Measurements from ENCODE around the gene SLX9. TPM values are rescaled to one million over a fixed set of nuclear protein-coding genes. Genes with fewer than 3 reads are reported as not detected.

Gene SLX9
- 10 to 100 TPM; 18.3 to 38.8 (median 22.0) TPM for total RNA-seq
- 10 to 100 TPM in 2 of 3 donors, 1 to 10 TPM in 1; 9.7 to 31.9 (median 15.0) TPM for polyA plus RNA-seq

- WGBS, 2 donors, result 1% methylated on average over 69 of the region's 69 CpGs
- TF ChIP-seq EP300 (IDR thresholded peaks at IDR 0.05) (no peak), POLR2AphosphoS5 (IDR thresholded peaks at IDR 0.05) (peak; percentile 37 to 88 (median 69)), CTCF (IDR thresholded peaks at IDR 0.05) (no peak), POLR2A (IDR thresholded peaks at IDR 0.05) (peak; percentile 30 to 53)
- Histone ChIP-seq H3K4me3 (peak within 1 kb of the TSS; percentile 83 to 96 (median 90)), H3K9me3 (no peaks in the 10 kb centered on the region), H3K27ac (peak within 1 kb of the TSS; percentile 39 to 81 (median 72)), H3K36me3 (peaks cover 0 to 12% (median 5%) of the 10 kb centered on the region in 4 donors), H3K27me3 (no peaks in the 10 kb centered on the region), H3K4me1 (peaks cover 0 to 34% (median 27%) of the 10 kb centered on the region in 4 donors)
- intact Hi-C loops (cut with DNase I), result no loop called here
- DNase-seq, result peak; percentile 86
These were observed at the start of gene SLX9 for GRCh38 chr21:44939532-44940115. Gene SLX9, plus strand, starts transcription at chr21:44940029. Its CDS starts 29 bp downstream, at chr21:44940058.

DNA sequence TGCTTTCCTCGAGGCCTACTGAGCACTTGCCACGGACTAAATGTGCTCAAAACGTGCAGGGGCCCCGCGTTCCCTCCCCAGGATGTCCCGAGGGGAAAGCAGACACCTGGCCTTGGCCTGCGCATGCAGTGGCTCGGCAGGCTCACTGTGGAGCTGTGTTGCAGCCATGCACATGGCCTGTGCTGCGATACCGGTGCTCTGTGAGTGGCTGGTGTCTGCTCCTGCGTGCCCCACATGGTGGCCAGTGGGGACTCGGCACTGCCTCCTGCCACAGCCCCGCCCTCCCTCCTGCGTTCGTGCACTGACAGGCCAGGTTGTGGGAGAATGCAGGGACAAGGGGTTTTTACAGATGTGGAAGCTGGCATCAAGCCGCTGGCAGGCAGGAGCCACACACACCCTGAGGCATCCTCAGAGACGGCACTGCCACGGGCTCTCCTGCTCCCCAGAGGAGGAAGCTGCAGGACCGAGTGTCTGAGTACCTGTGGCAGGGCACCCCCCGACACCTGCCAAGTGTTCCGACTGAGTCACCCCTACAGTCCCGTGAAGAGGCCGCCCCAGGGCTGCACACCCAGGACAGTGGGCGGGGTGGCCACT, 49.4 kb upstream of the SLX9 start:
- WGBS, 2 donors, result 63 to 82% methylated on average over 24 of the region's 24 CpGs
- Histone ChIP-seq H3K36me3 (no peaks in the 10 kb centered on the region), H3K27me3 (peaks cover 0 to 11% (median 0%) of the 10 kb centered on the region in 3 donors), H3K9me3 (no peaks in the 10 kb centered on the region), H3K4me3 (no peak overlapping the region), H3K27ac (no peak overlapping the region), H3K4me1 (no peaks in the 10 kb centered on the region)
- intact Hi-C loops (cut with DNase I), result no loop called here
- DNase-seq, result no peak
- TF ChIP-seq CTCF (IDR thresholded peaks at IDR 0.05) (no peak), EP300 (IDR thresholded peaks at IDR 0.05) (no peak), POLR2A (IDR thresholded peaks at IDR 0.05) (no peak), POLR2AphosphoS5 (IDR thresholded peaks at IDR 0.05) (no peak)

GRCh38 chr21:44890961-44891541, 48.8 kb upstream of the SLX9 start:
- WGBS, 2 donors, result 61 to 90% methylated on average over 9 of the region's 9 CpGs

DNA sequence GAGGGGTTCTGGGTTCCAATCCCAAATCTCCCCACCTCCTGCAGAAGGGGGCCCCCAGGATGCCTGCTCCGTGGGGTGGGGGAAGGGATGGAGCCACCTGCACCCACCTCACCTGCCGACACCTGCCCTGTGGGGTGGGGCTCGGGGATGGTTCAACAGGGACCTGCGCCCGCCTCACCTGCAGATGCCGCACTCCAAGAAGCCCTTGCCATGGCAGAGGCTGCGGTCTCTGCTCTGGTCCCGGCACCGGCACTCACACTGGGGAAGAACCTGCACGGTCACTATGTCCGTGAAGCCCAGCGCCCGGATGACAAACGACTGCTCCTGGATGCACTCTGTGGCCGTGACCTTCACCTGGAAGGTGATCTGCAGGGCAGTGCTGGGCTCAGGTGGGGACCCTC, 48.2 kb upstream of the SLX9 start:
- TF ChIP-seq POLR2A (IDR thresholded peaks at IDR 0.05) (no peak), CTCF (IDR thresholded peaks at IDR 0.05) (no peak), EP300 (IDR thresholded peaks at IDR 0.05) (no peak), POLR2AphosphoS5 (IDR thresholded peaks at IDR 0.05) (no peak)
- no peak for DNase-seq
- H3K4me1 ChIP-seq, result no peaks in the 10 kb centered on the region
- no peaks in the 10 kb centered on the region for H3K9me3 ChIP-seq
- H3K27me3 ChIP-seq, result peaks cover 0 to 11% (median 0%) of the 10 kb centered on the region in 3 donors
- intact Hi-C loops (cut with DNase I), result loop anchor here (1.0 kb wide), 1 partner anchor 41 kb away; no protein-coding TSS in a partner anchor
- no peaks in the 10 kb centered on the region for H3K36me3 ChIP-seq
- no peak overlapping the region for H3K4me3 ChIP-seq
- 73 to 92% methylated on average over 15 of the region's 15 CpGs for WGBS, 2 donors
- H3K27ac ChIP-seq, result no peak overlapping the region

More at GRCh38 chr21:44890961-44891541, 48.8 kb upstream of the SLX9 start:
- Histone ChIP-seq H3K4me3 (no peak overlapping the region), H3K9me3 (no peaks in the 10 kb centered on the region), H3K27me3 (peaks cover 0 to 11% (median 0%) of the 10 kb centered on the region in 3 donors), H3K4me1 (no peaks in the 10 kb centered on the region), H3K36me3 (no peaks in the 10 kb centered on the region), H3K27ac (no peak overlapping the region)
- intact Hi-C loops (cut with DNase I), result no loop called here
- TF ChIP-seq CTCF (IDR thresholded peaks at IDR 0.05) (no peak), EP300 (IDR thresholded peaks at IDR 0.05) (no peak), POLR2A (IDR thresholded peaks at IDR 0.05) (no peak), POLR2AphosphoS5 (IDR thresholded peaks at IDR 0.05) (no peak)
- DNase-seq, result no peak

Data from sigmoid colon (tissue), 7 donors.